ENCODE data around the gene HEPN1. TPM values are rescaled to one million over a fixed set of nuclear protein-coding genes. Genes with fewer than 3 reads are reported as not detected.

The HEPN1 gene
- total RNA-seq, 1 experiment from 2014 or later = not detected

DNA sequence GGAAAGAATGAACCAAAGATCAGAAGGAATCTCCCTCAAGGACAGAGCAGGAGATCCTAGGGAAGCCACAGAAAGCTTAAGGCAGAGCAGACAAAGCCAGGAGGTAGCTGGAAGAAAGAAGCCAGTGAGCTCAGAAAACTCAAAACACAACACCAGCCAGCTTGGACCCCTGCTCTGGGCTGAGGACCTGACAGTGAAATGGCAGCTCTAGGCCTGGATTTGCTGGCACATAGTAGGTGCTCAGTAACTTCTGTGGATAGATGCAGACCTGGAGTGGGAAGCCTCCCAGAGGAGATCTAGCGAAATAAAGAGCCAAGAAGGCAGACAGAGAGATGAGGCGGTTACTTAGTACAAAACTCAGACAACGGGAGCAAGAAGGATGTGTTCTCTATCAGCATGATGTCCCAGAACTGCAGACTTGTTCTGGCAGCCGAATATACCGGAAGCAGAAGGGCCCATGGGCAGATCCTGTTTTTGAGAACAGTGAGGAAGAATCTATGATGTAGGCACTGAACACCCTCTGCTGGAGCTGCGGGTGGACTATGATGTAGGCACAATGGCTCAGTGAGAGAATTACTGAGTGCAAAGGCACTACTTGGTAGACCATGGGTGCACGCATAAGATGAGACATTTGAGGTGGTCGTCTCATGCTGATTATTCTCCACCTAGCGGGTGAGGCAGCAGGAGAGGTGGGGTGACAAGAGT lies 26.1 kb upstream of the HEPN1 start:
- intact Hi-C loops (cut with micrococcal nuclease; ENCODE audit: unreplicated experiment) = no loop called here
- no TSS peak for BruUV-seq (replicated peaks)

GRCh38 chr11:124893781-124894401 lies 25.2 kb upstream of the HEPN1 start:
- Mint-ChIP-seq H3K4me3 (ENCODE audit: low read depth, unreplicated experiment) (no peak overlapping the region), H3K9me3 (ENCODE audit: low read depth, unreplicated experiment) (no peaks in the 10 kb centered on the region), H3K36me3 (ENCODE audit: insufficient read depth, unreplicated experiment) (no peaks in the 10 kb centered on the region), H3K4me1 (ENCODE audit: low read depth, unreplicated experiment) (no peaks in the 10 kb centered on the region), H3K27ac (ENCODE audit: unreplicated experiment) (no peak overlapping the region), H3K27me3 (ENCODE audit: unreplicated experiment) (peaks cover 85% of the 10 kb centered on the region)
- intact Hi-C loops (cut with micrococcal nuclease; ENCODE audit: unreplicated experiment) = no loop called here
- CTCF ChIA-PET = no interaction called here
- BruUV-seq (replicated peaks) = no TSS peak
- no peak for DNase-seq
- no peak for TF ChIP-seq CTCF (IDR thresholded peaks at IDR 0.05; ENCODE audit: unreplicated experiment)

More for the DNA sequence above, 26.1 kb upstream of the HEPN1 start:
- Mint-ChIP-seq H3K36me3 (ENCODE audit: insufficient read depth, unreplicated experiment) (no peaks in the 10 kb centered on the region), H3K27me3 (ENCODE audit: unreplicated experiment) (peaks cover 90% of the 10 kb centered on the region), H3K27ac (ENCODE audit: unreplicated experiment) (no peak overlapping the region), H3K9me3 (ENCODE audit: low read depth, unreplicated experiment) (no peaks in the 10 kb centered on the region), H3K4me1 (ENCODE audit: low read depth, unreplicated experiment) (no peaks in the 10 kb centered on the region), H3K4me3 (ENCODE audit: low read depth, unreplicated experiment) (no peak overlapping the region)
- DNase-seq = no peak
- CTCF ChIA-PET = interaction anchor here (0.5 kb wide), 1 partner anchor 581 kb away, joined by 3 read pairs; no protein-coding TSS in a partner anchor
- no peak for TF ChIP-seq CTCF (IDR thresholded peaks at IDR 0.05; ENCODE audit: unreplicated experiment)

DNA sequence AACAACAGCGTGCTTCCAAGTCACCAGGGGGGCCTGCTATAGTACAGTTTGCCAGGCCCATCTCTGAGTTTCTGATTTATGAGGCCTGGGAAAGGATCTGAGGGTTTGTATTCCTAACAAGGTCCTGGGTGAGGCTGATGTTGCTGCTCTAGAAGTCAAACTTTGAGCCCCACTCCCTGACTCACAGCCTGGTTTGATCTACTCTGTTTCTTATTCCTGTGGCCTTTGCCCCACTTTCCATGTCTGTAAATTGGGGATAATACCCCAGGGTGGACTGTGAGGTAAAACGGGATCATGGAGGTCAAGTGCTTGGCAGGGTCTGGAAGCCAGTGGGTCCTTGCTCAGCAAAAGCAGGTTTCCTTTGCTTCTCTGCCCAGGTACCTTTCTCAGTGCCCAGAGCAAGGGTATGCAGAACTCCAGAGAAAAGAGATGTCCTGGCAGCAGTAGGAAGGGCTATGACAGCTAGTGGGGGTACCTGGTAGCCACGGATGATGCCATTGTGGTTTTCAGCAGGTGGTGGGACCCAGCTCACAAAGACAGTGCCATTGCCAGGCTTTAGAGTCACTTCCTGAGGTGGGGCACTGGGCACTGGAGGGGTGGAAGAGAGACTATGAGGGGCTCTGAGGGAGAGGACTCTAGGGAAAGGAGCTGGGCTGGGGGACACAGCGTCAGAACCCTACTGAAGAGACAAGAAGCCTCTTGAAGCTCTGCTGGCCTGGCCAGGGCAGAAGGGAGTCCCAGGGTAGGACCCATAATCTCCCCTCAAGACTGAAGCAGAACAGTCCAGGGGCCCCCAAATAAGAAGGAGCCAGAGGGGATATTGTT lies 24.2 kb upstream of the HEPN1 start:
- no peak for DNase-seq
- CTCF ChIA-PET = no interaction called here
- no peak overlapping the region for H3K4me3 Mint-ChIP-seq (ENCODE audit: low read depth, unreplicated experiment)
- no peak overlapping the region for H3K27ac Mint-ChIP-seq (ENCODE audit: unreplicated experiment)
- peaks cover 85% of the 10 kb centered on the region for H3K27me3 Mint-ChIP-seq (ENCODE audit: unreplicated experiment)
- H3K36me3 Mint-ChIP-seq (ENCODE audit: insufficient read depth, unreplicated experiment) = no peaks in the 10 kb centered on the region
- intact Hi-C loops (cut with micrococcal nuclease; ENCODE audit: unreplicated experiment) = no loop called here
- H3K9me3 Mint-ChIP-seq (ENCODE audit: low read depth, unreplicated experiment) = no peaks in the 10 kb centered on the region
- TF ChIP-seq CTCF (IDR thresholded peaks at IDR 0.05; ENCODE audit: unreplicated experiment) = no peak
- no peaks in the 10 kb centered on the region for H3K4me1 Mint-ChIP-seq (ENCODE audit: low read depth, unreplicated experiment)
- BruUV-seq (replicated peaks) = no TSS peak

DNA sequence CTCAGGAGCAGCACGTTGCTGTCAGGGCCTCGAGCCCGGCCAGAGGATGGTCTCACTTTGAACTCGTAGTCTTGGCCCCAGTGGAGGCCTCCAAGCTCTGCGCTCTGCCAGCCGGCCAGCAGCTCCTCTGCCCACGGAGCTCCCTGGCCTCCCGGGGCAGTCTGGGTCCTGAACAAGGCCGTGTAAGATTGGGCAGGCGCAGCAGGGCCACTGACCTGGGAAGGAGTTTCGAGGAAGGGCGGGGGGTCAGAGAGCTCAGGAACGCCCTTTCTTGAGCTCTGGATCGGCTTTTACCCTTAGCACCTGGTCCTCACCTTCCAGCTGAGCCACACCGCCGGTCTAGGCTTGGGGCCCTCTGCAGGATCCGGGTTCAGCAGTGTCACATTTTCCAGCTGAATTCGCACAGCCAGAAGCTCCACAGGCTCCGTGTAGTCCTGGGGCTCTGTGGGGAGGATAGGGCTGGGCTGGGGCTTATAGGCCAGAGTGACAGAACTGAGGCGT lies 23.5 kb upstream of the HEPN1 start:
- CTCF ChIA-PET = no interaction called here
- TF ChIP-seq CTCF (IDR thresholded peaks at IDR 0.05; ENCODE audit: unreplicated experiment) = no peak
- Mint-ChIP-seq H3K36me3 (ENCODE audit: insufficient read depth, unreplicated experiment) (no peaks in the 10 kb centered on the region), H3K9me3 (ENCODE audit: low read depth, unreplicated experiment) (no peaks in the 10 kb centered on the region), H3K4me3 (ENCODE audit: low read depth, unreplicated experiment) (no peak overlapping the region), H3K27ac (ENCODE audit: unreplicated experiment) (no peak overlapping the region), H3K27me3 (ENCODE audit: unreplicated experiment) (peaks cover 85% of the 10 kb centered on the region), H3K4me1 (ENCODE audit: low read depth, unreplicated experiment) (no peaks in the 10 kb centered on the region)
- no TSS peak for BruUV-seq (replicated peaks)
- no peak for DNase-seq
- intact Hi-C loops (cut with micrococcal nuclease; ENCODE audit: unreplicated experiment) = no loop called here
